Measurements from ENCODE around the gene RSPH6A. TPM values are rescaled to one million over a fixed set of nuclear protein-coding genes. Genes with fewer than 3 reads are reported as not detected.

The RSPH6A gene
- polyA plus RNA-seq, 1 of the 3 experiments (the other 2 are of a cell fraction), result 0.02 TPM

- Histone ChIP-seq H3K27me3 (ENCODE audit: insufficient read depth) (no peaks in the 10 kb centered on the region), H2AFZ (ENCODE audit: low read depth) (no peak overlapping the region), H3K9me3 (no peaks in the 10 kb centered on the region), H3K27ac (ENCODE audit: low read depth in 2 of 2, low read length in 1 of 2) (0 out of 4 replicates have a peak overlapping the region, but pooled peaks of 1 of the 2 experiments have one; percentile 5), H3K79me2 (ENCODE audit: insufficient read depth) (no peaks in the 10 kb centered on the region), H3F3A (replicated peaks; ENCODE audit: insufficient read depth) (peaks cover 58% of the 10 kb centered on the region), H3K9ac (no peak overlapping the region), H3K9me2 (no peaks in the 10 kb centered on the region), H4K20me1 (ENCODE audit: insufficient read depth) (peaks cover 11% of the 10 kb centered on the region; the same call in 1 of the 2 replicates), H3K4me1 (ENCODE audit: control insufficient read depth in 1 of 2, insufficient read depth in 2 of 2, low read depth in 1 of 2, low read length in 1 of 2) (peaks cover 8 to 21% of the 10 kb centered on the region in 2 experiments; a peak in 3 of 4 replicates), H3K4me3 (ENCODE audit: low read depth in 2 of 2, low read length in 1 of 2) (no peak overlapping the region), H3K4me2 (no peak overlapping the region), H3K36me3 (replicated peaks in 1 of 2; ENCODE audit: control insufficient read depth in 1 of 2, insufficient read depth in 2 of 2, low read length in 1 of 2) (peaks cover 10 to 33% of the 10 kb centered on the region in 2 experiments)
- TF ChIP-seq, protein P1, sequence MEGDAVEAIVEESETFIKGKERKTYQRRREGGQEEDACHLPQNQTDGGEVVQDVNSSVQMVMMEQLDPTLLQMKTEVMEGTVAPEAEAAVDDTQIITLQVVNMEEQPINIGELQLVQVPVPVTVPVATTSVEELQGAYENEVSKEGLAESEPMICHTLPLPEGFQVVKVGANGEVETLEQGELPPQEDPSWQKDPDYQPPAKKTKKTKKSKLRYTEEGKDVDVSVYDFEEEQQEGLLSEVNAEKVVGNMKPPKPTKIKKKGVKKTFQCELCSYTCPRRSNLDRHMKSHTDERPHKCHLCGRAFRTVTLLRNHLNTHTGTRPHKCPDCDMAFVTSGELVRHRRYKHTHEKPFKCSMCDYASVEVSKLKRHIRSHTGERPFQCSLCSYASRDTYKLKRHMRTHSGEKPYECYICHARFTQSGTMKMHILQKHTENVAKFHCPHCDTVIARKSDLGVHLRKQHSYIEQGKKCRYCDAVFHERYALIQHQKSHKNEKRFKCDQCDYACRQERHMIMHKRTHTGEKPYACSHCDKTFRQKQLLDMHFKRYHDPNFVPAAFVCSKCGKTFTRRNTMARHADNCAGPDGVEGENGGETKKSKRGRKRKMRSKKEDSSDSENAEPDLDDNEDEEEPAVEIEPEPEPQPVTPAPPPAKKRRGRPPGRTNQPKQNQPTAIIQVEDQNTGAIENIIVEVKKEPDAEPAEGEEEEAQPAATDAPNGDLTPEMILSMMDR (IDR thresholded peaks at IDR 0.05), result no peak
- TF ChIP-seq TCF12 (IDR thresholded peaks at IDR 0.05) (no peak), FOSL2 (IDR thresholded peaks at IDR 0.05; ENCODE audit: borderline replicate concordance, low read depth) (no peak), ZBTB33 (IDR thresholded peaks at IDR 0.05; ENCODE audit: borderline replicate concordance, low read depth) (no peak), POLR2AphosphoS5 (IDR thresholded peaks at IDR 0.05; ENCODE audit: low read depth, low read length) (no peak; the same call in 1 of the 2 replicates), SMC3 (IDR thresholded peaks at IDR 0.05; ENCODE audit: low read depth, low read length) (no peak), TEAD4 (IDR thresholded peaks at IDR 0.05; ENCODE audit: borderline replicate concordance, insufficient read depth) (no peak), MXI1 (IDR thresholded peaks at IDR 0.05; ENCODE audit: low read depth, low read length) (no peak), GATA2 (CRISPR knock-in tag; IDR thresholded peaks at IDR 0.05) (no peak), NRF1 (IDR thresholded peaks at IDR 0.05; ENCODE audit: low read depth, low read length) (no peak), FOXM1 (IDR thresholded peaks at IDR 0.05; ENCODE audit: low read depth) (no peak), RXRA (IDR thresholded peaks at IDR 0.05; ENCODE audit: borderline replicate concordance, low read depth) (no peak), GABPA (IDR thresholded peaks at IDR 0.05; ENCODE audit: low read depth) (no peak)
- DNase-seq, result no peak
- POLR2A ChIA-PET, result interaction anchor here (0.6 kb wide), 1 partner anchor 80 kb away, joined by 3 read pairs; the partner anchor contains the start of gene QPCTL
- CTCF ChIA-PET, result interaction anchor here (0.6 to 5.9 kb wide), 9 partner anchors 10 to 305 kb away, joined by 3 to 100 read pairs (median 3); partner anchors contain the start of genes DMPK, DMWD and IRF2BP1
- WGBS (ENCODE audit: low lambda C conversion rate), result 95% methylated on average over 14 of the region's 14 CpGs
Measured at GRCh38 chr19:45772130-45772840, 42.8 kb downstream of the RSPH6A start.
